Activated CD8-positive, alpha-beta memory T cell treated with anti-CD3 and anti-CD28 coated beads, Interleukin-2, amount 10 ng/mL, durations not matched to agents 7 days and 5 days (primary cell): ENCODE data around the gene CPN1. TPM values are rescaled to one million over a fixed set of nuclear protein-coding genes. Genes with fewer than 3 reads are reported as not detected.

Experiments
- ATAC-seq: fragments of 150-1000 bp; cut with Tn5 transposase; one replicate; pipeline ENCODE4 v1.10.0; 2021; ENCODE audit warnings: moderate library complexity
- CTCF ChIA-PET: fragments of 350-600 bp; sonication (Branson Sonifier 250); formaldehyde crosslinking; loops from one replicate; lab custom pipeline; 2021; ENCODE audit warnings: antibody characterized with exemption; lab: Charles Lee
- DNase-seq: peaks from one replicate; pipeline ENCODE4 v3.0.0-alpha.2; 2020
- H3K27ac Mint-ChIP-seq: one replicate; pipeline ENCODE4 v1.8.0; 2021; ENCODE audit warnings: mild to moderate bottlenecking, mixed read lengths
- H3K27me3 Mint-ChIP-seq: one replicate; pipeline ENCODE4 v1.8.0; 2021; ENCODE audit warnings: mixed read lengths
- H3K36me3 Mint-ChIP-seq: one replicate; pipeline ENCODE4 v1.8.0; 2021; ENCODE audit warnings: mild to moderate bottlenecking, mixed read lengths
- H3K4me1 Mint-ChIP-seq: one replicate; pipeline ENCODE4 v1.8.0; 2021; ENCODE audit warnings: mixed read lengths
- H3K4me3 Mint-ChIP-seq: one replicate; pipeline ENCODE4 v1.8.0; 2021; ENCODE audit warnings: mild to moderate bottlenecking, moderate library complexity, mixed read lengths
- H3K9me3 Mint-ChIP-seq: one replicate; pipeline ENCODE4 v1.8.0; 2022; ENCODE audit warnings: low read depth, mixed read lengths
- total RNA-seq, 2 experiments: library from RNA; stranded (reverse); gene quantifications; one replicate each; pipeline ENCODE4 v1.2.3, GENCODE V29; 2021

The CPN1 gene
- total RNA-seq, 2 experiments from 2014 or later: not detected

DNA sequence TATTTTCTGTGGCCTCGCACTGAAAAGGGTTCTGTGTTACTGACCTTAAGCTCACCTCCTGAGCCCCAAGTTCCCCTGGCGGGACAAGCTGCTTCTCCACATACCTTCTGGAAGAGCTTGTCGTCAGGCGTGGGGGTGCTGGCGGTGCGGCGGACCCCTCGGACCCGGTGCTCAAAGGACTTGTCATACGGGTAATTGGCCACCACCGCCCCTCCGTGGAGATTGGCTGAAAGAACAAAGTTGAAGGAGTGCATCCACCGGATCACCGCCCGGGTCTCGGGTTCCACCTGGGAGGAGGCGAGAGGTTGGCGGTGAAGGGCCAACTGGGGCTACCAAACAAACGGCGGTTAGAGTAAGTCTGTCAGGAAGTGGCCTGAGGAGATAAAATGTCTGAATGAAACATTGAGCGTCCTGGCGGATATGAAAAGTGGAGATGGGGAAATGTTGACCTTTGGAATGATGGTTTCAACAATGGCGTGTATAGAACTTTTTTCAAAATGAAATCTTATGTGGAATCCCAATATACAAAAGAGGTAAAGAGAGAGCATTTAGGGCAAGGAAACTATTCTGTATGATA, 16.5 kb downstream of the CPN1 start:
- Mint-ChIP-seq H3K9me3 (no peaks in the 10 kb centered on the region), H3K27ac (no peak overlapping the region), H3K4me1 (no peaks in the 10 kb centered on the region), H3K27me3 (peaks cover 8% of the 10 kb centered on the region), H3K4me3 (no peak overlapping the region), H3K36me3 (no peaks in the 10 kb centered on the region)
- CTCF ChIA-PET: no interaction called here
- ATAC-seq (no peak), DNase-seq (no peak)

DNA sequence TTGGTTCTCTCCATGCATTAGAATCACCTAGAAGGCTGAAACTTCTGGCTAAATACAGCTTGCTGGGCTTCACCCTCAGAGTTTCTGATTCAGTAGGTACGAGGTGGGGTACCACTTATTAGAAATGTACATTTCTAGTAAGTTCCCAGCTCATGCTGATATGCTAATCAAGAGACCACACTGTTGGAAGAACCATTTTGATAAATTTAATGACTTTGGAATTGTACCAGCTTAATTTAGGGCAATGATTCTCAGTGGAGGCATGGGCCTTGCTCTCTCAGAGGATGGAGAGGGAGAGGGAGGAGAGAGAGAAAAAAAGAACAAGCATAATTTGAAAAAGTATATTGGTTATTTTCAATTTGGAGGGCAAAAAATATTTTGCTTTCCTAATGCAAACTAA, 20.3 kb downstream of the CPN1 start:
- H3K4me3 Mint-ChIP-seq: no peak overlapping the region
- no peaks in the 10 kb centered on the region for H3K36me3 Mint-ChIP-seq
- H3K27ac Mint-ChIP-seq: no peak overlapping the region
- peaks cover 27% of the 10 kb centered on the region for H3K27me3 Mint-ChIP-seq
- CTCF ChIA-PET: interaction anchor here (1.1 kb wide), 2 partner anchors 16 to 215 kb away, joined by 4 read pairs; no protein-coding TSS in a partner anchor
- ATAC-seq: no peak
- no peaks in the 10 kb centered on the region for H3K4me1 Mint-ChIP-seq
- DNase-seq: no peak
- H3K9me3 Mint-ChIP-seq: no peaks in the 10 kb centered on the region

DNA sequence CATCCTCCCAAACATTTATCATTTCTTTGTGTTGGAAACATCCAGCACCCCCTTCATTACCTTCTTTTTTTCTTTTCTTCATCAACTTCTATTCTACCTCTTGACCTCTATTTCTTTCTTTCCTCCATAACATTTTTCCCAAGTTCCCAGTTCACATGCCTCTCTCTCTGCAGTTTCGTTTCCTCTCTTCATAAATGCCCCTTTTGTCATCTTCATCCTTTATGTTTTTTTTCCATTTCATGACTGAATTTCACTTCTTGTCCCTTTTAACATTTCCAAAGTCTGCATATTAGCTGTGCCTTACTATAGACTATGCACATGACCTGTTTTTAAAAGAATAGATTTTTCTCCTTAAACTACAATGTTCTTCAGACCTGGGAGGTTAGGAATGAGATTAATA, 23.7 kb downstream of the CPN1 start:
- H3K27me3 Mint-ChIP-seq: peaks cover 40% of the 10 kb centered on the region
- H3K27ac Mint-ChIP-seq: no peak overlapping the region
- CTCF ChIA-PET: interaction anchor here (1.9 kb wide), 1 partner anchor 12 kb away, joined by 7 read pairs; no protein-coding TSS in a partner anchor
- H3K36me3 Mint-ChIP-seq: no peaks in the 10 kb centered on the region
- H3K4me3 Mint-ChIP-seq: no peak overlapping the region
- DNase-seq (no peak), ATAC-seq (no peak)
- no peaks in the 10 kb centered on the region for H3K9me3 Mint-ChIP-seq
- H3K4me1 Mint-ChIP-seq: no peaks in the 10 kb centered on the region

DNA sequence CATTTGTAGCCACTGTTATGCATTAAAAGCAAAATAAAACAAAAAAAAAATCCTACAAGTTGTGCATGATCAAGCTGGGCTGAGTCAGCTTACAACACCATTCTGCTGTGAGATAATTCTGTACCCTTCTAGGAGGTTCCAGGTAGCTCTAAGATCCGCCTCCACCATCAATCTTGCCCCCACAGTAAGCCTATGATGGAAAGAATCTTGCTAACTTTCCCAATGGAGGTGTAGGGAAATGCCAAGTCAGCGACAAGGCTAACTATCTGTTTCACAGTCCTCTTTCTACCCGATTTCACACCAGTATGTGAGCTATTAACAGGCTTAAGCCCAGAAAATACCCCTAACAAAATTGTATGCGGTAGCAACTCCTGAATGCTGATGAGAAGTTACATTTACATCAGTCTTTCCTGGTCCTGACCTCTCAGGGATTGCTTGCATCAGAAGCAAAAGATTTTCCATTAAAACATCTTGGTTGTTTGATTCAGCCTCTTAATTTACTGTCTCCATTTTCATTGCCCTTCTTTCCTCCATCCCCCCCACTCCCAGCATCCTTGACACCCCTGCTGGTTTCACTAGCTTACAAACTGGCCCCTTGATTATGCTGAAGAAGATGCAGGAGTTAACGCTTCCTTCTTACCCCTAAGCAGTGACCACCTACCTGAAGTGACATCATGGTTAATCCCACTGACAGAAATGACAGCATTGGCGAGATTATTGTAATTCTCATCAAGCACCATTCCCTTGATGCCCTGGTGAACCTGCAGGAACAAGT, 27.8 kb downstream of the CPN1 start:
- no peaks in the 10 kb centered on the region for H3K9me3 Mint-ChIP-seq
- H3K27ac Mint-ChIP-seq: no peak overlapping the region
- no peaks in the 10 kb centered on the region for H3K36me3 Mint-ChIP-seq
- CTCF ChIA-PET: interaction anchor here (1.0 to 6.2 kb wide), 2 partner anchors 8 to 208 kb away, joined by 6 to 21 read pairs; no protein-coding TSS in a partner anchor
- ATAC-seq: no peak
- no peak overlapping the region for H3K4me3 Mint-ChIP-seq
- no peaks in the 10 kb centered on the region for H3K4me1 Mint-ChIP-seq
- no peak for DNase-seq
- H3K27me3 Mint-ChIP-seq: peaks cover 26% of the 10 kb centered on the region

DNA sequence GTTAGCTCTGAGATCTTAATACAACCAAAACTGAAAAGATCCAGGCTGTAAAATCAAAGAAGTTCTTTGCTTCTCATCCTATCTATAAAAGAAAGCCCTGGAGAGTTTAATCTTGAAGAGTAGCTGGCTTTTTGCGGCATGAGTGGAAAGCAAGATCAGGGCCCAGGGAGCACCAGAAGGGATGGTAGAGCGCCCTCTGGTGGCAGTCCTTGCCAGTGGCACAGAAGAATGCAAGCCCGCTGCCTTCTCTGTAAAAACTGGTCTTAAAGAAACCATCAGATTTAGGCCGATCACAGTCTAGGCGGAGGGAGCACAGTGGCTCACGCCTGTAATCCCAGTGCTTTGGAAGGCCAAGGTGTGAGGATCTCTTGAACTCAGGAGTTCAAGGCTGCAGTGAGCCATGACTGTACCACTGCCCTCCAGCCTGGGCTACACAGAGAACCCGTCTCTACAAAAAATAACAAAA, 35.6 kb downstream of the CPN1 start:
- H3K4me1 Mint-ChIP-seq: no peaks in the 10 kb centered on the region
- DNase-seq: peak; percentile 85
- no peaks in the 10 kb centered on the region for H3K36me3 Mint-ChIP-seq
- CTCF ChIA-PET: interaction anchor here (0.6 to 5.5 kb wide), 29 partner anchors 8 to 314 kb away, joined by 3 to 132 read pairs (median 4); partner anchors contain the start of genes COX15, CUTC and DNMBP
- peak; percentile 78 for ATAC-seq
- H3K4me3 Mint-ChIP-seq: no peak overlapping the region
- peaks cover 7% of the 10 kb centered on the region for H3K27me3 Mint-ChIP-seq
- H3K27ac Mint-ChIP-seq: no peak overlapping the region
- H3K9me3 Mint-ChIP-seq: no peaks in the 10 kb centered on the region

DNA sequence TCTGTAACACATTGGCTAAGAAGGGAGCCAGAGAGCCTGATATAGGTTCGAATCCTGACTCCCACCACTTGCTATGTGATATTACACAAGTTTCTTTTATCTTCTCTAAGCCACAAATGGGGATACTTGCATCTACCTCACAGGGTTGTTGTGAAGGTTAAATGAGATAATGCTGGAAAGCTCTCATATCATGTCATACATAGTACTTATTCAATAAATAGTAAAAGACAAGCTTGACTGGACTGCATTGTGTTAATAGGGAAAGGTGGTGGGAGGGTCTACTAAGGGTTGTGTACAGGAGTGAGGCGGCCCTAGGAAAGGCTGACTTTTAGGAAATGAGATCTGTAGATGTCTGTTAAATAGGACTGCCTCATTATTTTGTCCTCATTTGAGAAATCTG, 36.1 kb downstream of the CPN1 start:
- no peaks in the 10 kb centered on the region for H3K9me3 Mint-ChIP-seq
- no peak overlapping the region for H3K27ac Mint-ChIP-seq
- CTCF ChIA-PET: interaction anchor here (0.6 to 5.5 kb wide), 29 partner anchors 8 to 314 kb away, joined by 3 to 132 read pairs (median 4); partner anchors contain the start of genes COX15, CUTC and DNMBP
- peaks cover 7% of the 10 kb centered on the region for H3K27me3 Mint-ChIP-seq
- no peak for ATAC-seq
- H3K36me3 Mint-ChIP-seq: no peaks in the 10 kb centered on the region
- no peaks in the 10 kb centered on the region for H3K4me1 Mint-ChIP-seq
- no peak overlapping the region for H3K4me3 Mint-ChIP-seq
- no peak for DNase-seq

DNA sequence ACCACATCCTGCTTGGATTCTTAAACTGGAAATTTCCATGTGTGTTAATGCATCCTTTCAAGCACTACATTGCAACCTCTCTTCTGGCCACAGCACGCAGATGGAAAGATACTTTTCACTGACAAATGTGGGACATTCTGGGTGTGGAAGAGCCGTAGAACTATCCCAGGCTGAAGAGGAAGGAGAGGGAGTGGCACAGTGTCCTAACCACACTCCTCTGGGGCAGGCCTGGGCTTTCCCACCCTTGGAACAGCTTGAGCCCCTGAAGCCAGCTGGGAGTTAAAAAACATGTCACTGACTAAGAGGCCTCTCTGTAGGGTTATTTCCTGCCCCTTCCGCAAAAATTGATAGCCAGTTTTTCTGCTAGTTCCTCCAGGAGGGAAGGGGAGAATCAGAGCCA, 37.9 kb downstream of the CPN1 start:
- DNase-seq: no peak
- H3K4me1 Mint-ChIP-seq: no peaks in the 10 kb centered on the region
- H3K4me3 Mint-ChIP-seq: no peak overlapping the region
- H3K36me3 Mint-ChIP-seq: no peaks in the 10 kb centered on the region
- H3K27ac Mint-ChIP-seq: no peak overlapping the region
- CTCF ChIA-PET: interaction anchor here (1.1 to 5.5 kb wide), 2 partner anchors 18 to 196 kb away, joined by 3 to 132 read pairs; no protein-coding TSS in a partner anchor
- H3K27me3 Mint-ChIP-seq: peaks cover 13% of the 10 kb centered on the region
- no peak for ATAC-seq
- no peaks in the 10 kb centered on the region for H3K9me3 Mint-ChIP-seq

DNA sequence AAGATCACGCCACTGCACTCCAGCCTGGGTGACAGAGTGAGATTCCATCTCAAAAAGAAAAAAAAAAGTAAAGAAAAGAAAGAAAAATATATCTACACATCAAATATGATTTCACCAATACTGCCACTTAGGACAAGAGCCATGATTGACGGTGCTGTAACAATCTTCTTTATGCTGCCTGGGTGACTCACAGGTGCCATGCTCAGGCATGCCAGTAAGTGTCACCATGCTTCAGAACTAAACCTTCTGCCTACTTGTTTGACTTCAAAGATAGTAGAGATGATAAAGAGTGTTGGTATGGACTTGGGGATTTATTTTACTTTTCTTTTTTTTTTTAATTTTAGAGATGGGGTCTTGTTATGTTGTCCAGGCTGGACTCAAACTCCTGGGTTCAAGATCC, 38.3 kb downstream of the CPN1 start:
- H3K36me3 Mint-ChIP-seq: no peaks in the 10 kb centered on the region
- no peak for ATAC-seq
- H3K27me3 Mint-ChIP-seq: peaks cover 13% of the 10 kb centered on the region
- H3K4me1 Mint-ChIP-seq: no peaks in the 10 kb centered on the region
- H3K9me3 Mint-ChIP-seq: no peaks in the 10 kb centered on the region
- H3K4me3 Mint-ChIP-seq: no peak overlapping the region
- no peak overlapping the region for H3K27ac Mint-ChIP-seq
- CTCF ChIA-PET: interaction anchor here (0.7 to 2.8 kb wide), 4 partner anchors 9 to 198 kb away, joined by 3 to 8 read pairs (median 3); no protein-coding TSS in a partner anchor
- DNase-seq: no peak

DNA sequence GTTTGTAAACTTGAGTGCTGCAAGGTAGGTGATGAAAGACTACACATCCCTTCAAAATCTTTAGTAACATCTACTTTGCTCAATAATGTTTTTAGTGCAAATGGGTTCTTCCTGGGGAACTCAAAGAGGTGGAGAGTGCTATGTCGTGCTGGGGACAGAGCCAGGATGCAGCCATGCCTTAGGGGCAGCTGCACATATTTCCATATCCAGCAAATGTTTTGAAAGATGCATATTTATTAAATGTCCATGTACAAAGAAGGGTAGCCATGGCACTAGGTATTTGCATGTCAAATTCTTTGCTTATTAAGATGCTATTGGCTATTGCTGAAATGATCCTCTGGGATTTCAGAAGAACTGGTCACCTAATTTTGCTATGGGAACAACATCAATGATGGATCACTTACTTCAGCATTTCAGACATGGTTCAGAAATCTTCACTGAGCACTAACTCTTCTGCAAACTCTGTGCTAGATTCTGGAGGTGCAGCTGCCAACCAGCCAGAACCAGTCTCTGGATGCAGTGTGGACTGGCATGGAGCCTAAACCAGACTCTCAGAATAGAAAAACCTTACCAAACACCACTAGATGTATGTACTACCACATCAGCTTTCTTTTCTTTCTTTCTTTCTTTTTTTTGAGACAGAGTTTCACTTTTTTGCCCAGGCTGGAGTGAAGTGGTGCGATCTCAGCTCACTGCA, 40.2 kb downstream of the CPN1 start:
- CTCF ChIA-PET: interaction anchor here (2.8 kb wide), 1 partner anchor 196 kb away, joined by 8 read pairs; no protein-coding TSS in a partner anchor
- no peaks in the 10 kb centered on the region for H3K4me1 Mint-ChIP-seq

DNA sequence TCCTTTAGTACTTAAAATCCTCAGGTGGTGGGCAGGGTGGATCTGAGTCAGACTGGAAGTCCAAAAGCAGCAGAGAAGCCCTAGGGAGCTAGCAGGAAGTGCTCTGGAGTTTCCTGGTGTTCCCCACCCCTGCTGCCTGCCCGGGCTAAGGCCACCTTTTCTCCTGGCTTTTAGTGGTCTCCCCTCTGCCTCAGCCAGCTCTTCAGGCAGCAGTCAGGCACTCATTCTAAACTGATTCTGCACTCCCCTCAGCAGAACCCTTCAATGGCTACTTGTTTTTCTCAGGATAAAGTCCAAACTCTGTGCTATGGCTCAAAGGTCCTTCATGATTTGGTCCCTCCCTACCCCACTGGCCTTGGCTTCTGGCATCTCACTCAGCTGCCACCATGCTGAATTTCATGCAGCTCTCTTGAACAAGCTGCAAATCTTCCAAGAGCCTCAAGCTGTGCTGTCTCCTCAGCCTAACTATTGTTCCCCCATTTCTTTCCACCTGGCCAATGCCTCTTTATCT, 43.1 kb downstream of the CPN1 start:
- Mint-ChIP-seq H3K27me3 (peaks cover 31% of the 10 kb centered on the region), H3K27ac (no peak overlapping the region), H3K4me3 (no peak overlapping the region), H3K4me1 (no peaks in the 10 kb centered on the region), H3K36me3 (no peaks in the 10 kb centered on the region), H3K9me3 (no peaks in the 10 kb centered on the region)
- DNase-seq (no peak), ATAC-seq (no peak)
- CTCF ChIA-PET: interaction anchor here (0.7 kb wide), 1 partner anchor 192 kb away, joined by 3 read pairs; no protein-coding TSS in a partner anchor

More for the DNA sequence above, 40.2 kb downstream of the CPN1 start:
- no peak overlapping the region for H3K27ac Mint-ChIP-seq
- no peaks in the 10 kb centered on the region for H3K36me3 Mint-ChIP-seq
- DNase-seq (no peak), ATAC-seq (no peak)
- no peaks in the 10 kb centered on the region for H3K9me3 Mint-ChIP-seq
- peaks cover 23% of the 10 kb centered on the region for H3K27me3 Mint-ChIP-seq
- no peak overlapping the region for H3K4me3 Mint-ChIP-seq

DNA sequence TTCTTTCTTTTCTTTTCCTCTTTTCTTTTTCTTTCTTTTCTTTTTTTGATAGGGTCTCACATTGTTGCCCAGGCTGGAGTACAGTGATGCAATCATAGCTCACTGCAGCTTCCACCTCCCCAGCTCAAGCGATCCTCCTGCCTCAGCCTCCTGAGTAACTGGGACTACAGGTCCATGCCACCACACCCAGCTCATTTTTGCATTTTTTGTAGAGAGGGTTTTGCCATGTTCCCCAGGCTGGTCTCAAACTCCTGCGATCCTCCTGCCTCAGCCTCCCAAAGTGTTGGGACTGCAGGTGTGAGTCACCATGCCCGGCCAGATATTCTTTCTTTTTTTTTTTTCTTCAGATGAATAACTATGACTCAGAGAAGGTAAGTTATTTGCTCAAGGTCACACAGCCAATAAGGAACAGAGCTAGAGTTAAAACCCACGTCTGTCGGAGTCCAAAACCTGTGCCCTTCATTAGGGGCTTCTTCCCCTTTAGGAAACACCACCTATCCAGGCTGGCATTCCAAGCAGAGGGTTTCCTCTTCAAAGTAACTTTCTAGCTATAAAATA, 43.8 kb downstream of the CPN1 start:
- DNase-seq: no peak
- Mint-ChIP-seq H3K27ac (no peak overlapping the region), H3K36me3 (no peaks in the 10 kb centered on the region), H3K27me3 (peaks cover 33% of the 10 kb centered on the region), H3K9me3 (no peaks in the 10 kb centered on the region), H3K4me3 (no peak overlapping the region), H3K4me1 (no peaks in the 10 kb centered on the region)
- CTCF ChIA-PET: interaction anchor here (0.9 kb wide), 1 partner anchor 8 kb away, joined by 4 read pairs; no protein-coding TSS in a partner anchor
- no peak for ATAC-seq

DNA sequence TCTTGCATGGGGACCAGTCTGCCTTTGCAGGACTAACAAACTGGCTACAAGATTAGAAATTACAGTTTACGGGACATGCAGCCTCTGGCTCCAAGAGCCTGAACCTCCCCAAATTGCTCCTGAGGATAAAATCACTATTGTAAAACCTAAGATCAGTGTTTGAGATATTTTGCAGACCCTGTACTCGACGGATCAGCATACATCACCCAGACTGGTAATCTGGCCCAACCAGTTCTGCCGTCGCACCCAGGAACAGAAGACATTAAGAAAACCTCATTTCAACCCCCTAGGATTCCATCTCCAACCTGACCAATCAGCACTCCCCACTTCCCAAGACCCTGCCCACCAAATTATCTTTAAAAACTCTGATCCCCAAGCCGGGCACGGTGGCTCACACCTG, 44.8 kb downstream of the CPN1 start:
- H3K9me3 Mint-ChIP-seq: no peaks in the 10 kb centered on the region
- CTCF ChIA-PET: no interaction called here
- DNase-seq: no peak
- H3K4me1 Mint-ChIP-seq: no peaks in the 10 kb centered on the region
- ATAC-seq: no peak
- no peak overlapping the region for H3K27ac Mint-ChIP-seq
- H3K36me3 Mint-ChIP-seq: no peaks in the 10 kb centered on the region
- H3K27me3 Mint-ChIP-seq: peaks cover 32% of the 10 kb centered on the region
- H3K4me3 Mint-ChIP-seq: no peak overlapping the region
